GM12878 (cell line): ENCODE data around the gene BCAS3. TPM values are rescaled to one million over a fixed set of nuclear protein-coding genes. Genes with fewer than 3 reads are reported as not detected.

Source experiments
- ATAC-seq: fragments of 200-7000 bp; cut with Tn5 transposase; 3 replicates; pipeline ENCODE4 v1.9.1; 2020; ENCODE audit warnings: mild to moderate bottlenecking, moderate library complexity
- BruUV-seq: library from RNA; stranded (reverse); fragments of 400-500 nt; replicated peaks from 2 replicates; lab custom pipeline; 2021; lab: Mats Ljungman, UMichigan
- CTCF ChIA-PET: fragments of 300-600 bp; sonication (Branson Sonifier 250); formaldehyde crosslinking; extraction: SDS; loops from one replicate; lab custom pipeline; 2021; ENCODE audit warnings: inconsistent platforms; lab: Yijun Ruan, JAX
- POLR2A ChIA-PET: fragments of 350-600 bp; formaldehyde crosslinking; extraction: SDS; loops from one replicate; lab custom pipeline; 2021; ENCODE audit warnings: inconsistent platforms; lab: Charles Lee
- RAD21 ChIA-PET: fragments of 300-600 bp; sonication (Branson Sonifier 250); formaldehyde crosslinking; loops from one replicate; lab custom pipeline; 2023; ENCODE audit warnings: antibody characterized with exemption; ENCODE audit not compliant: unreplicated experiment; lab: Charles Lee
- SMC1A ChIA-PET: fragments of 300-600 bp; sonication (Branson Sonifier 250); formaldehyde crosslinking; loops from one replicate; lab custom pipeline; 2023; ENCODE audit not compliant: unreplicated experiment, uncharacterized antibody; lab: Charles Lee
- DNase-seq: peaks from one replicate; pipeline ENCODE4 v3.0.0-alpha.2; 2011; ENCODE audit warnings: low read depth, low spot score
- FAIRE-seq: peaks from 3 replicates; lab custom pipeline; 2011; peaks lifted over from hg19 to GRCh38; lab: Jason Lieb, UNC
- H2AFZ ChIP-seq: 2 replicates; pipeline ENCODE4 v1.6.0; 2011; ENCODE audit warnings: low read depth, low read length, control low read depth; ENCODE audit not compliant: control insufficient read depth
- H3K27ac ChIP-seq: 2 replicates; pipeline ENCODE4 v1.5.1; 2011; ENCODE audit warnings: control low read depth; ENCODE audit not compliant: control insufficient read depth, insufficient read depth
- H3K27me3 ChIP-seq, 2 experiments: replicated peaks in 1 of 2; 2 replicates each; pipeline versions ENCODE4 v1.6.0 to v1.6.1; 2011; ENCODE audit warnings: low read length in 1 of 2; ENCODE audit not compliant: control insufficient read depth in 2 of 2, insufficient read depth in 2 of 2
- H3K36me3 ChIP-seq, 2 experiments: 2 replicates each; pipeline ENCODE4 v1.5.1; 2011; ENCODE audit warnings: low read length in 1 of 2; ENCODE audit not compliant: control insufficient read depth in 2 of 2, insufficient read depth in 2 of 2
- H3K4me1 ChIP-seq: 2 replicates; pipeline ENCODE4 v1.6.1; 2011; ENCODE audit warnings: mild to moderate bottlenecking, low read length, moderate library complexity, mixed read lengths; ENCODE audit not compliant: control insufficient read depth, insufficient read depth
- H3K4me2 ChIP-seq: 2 replicates; pipeline ENCODE4 v1.6.0; 2011; ENCODE audit warnings: control low read depth; ENCODE audit not compliant: control insufficient read depth, insufficient read depth
- H3K4me3 ChIP-seq: fragments of 200-600 bp; sonication (generic); 2 replicates; pipeline ENCODE4 v1.5.1; 2016
- H3K79me2 ChIP-seq: 2 replicates; pipeline ENCODE4 v1.6.0; 2011; ENCODE audit warnings: low read length; ENCODE audit not compliant: control insufficient read depth, insufficient read depth
- H3K9ac ChIP-seq: 2 replicates; pipeline ENCODE4 v1.8.0; 2011; ENCODE audit warnings: low read length, control low read depth, mixed read lengths; ENCODE audit not compliant: control insufficient read depth, insufficient read depth
- H3K9me3 ChIP-seq: replicated peaks from 3 replicates; pipeline ENCODE4 v1.5.1; 2011; ENCODE audit warnings: mild to moderate bottlenecking, low read length; ENCODE audit not compliant: control insufficient read depth, insufficient read depth
- H4K20me1 ChIP-seq: 2 replicates; pipeline ENCODE4 v1.6.0; 2011; ENCODE audit not compliant: control insufficient read depth, insufficient read depth
- ETV6 ChIP-seq, 2 experiments: fragments of 450-650 bp in 1 of 2; IDR thresholded peaks in 1 of 2; conservative IDR thresholded peaks in 1 of 2; 2 replicates each; pipeline ENCODE4 v1.6.1; 2014; ENCODE audit warnings: antibody characterized with exemption in 1 of 2, borderline replicate concordance in 1 of 2, low read depth in 1 of 2, mild to moderate bottlenecking in 1 of 2, moderate library complexity in 1 of 2
- HCFC1 ChIP-seq: fragments of 150-350 bp; IDR thresholded peaks from 2 replicates; pipeline ENCODE4 v1.6.1; 2014; ENCODE audit warnings: low read length
- RCOR1 ChIP-seq: conservative IDR thresholded peaks from 2 replicates; pipeline ENCODE4 v1.6.1; 2012; ENCODE audit warnings: low read depth, low read length, improper control_type of control experiment
- WGBS: methylation state at CpG from one replicate; pipeline ENCODE4 v1.1.6; 2016; ENCODE audit warnings: low lambda C conversion rate; ENCODE audit not compliant: insufficient replicate concordance, insufficient coverage; ENCODE audit errors: missing lambda C conversion rate; 5-methylcytosine and 5-hydroxymethylcytosine counted together
- in situ Hi-C: fragments of 300-500 bp; cut with MboI; formaldehyde crosslinking; loops from 9 replicates; pipeline ENCODE4 v1.14.3; 2018; ENCODE audit warnings: mixed read lengths
- intact Hi-C: fragments of 100-400 bp; cut with micrococcal nuclease; formaldehyde crosslinking; loops from one replicate; pipeline ENCODE4 v1.14.2; 2022; ENCODE audit not compliant: unreplicated experiment
- polyA plus RNA-seq, 11 experiments: library from polyadenylated mRNA; depleted of rRNA in 4 of 11; unstranded in 6 of 11; stranded (reverse) in 5 of 11; fragments of >200 nt; fragmentation: Nextera tagmentation in 4 of 11; fragmentation: Illumina TruSeq in 1 of 11; extraction: Ambion mirVana in 4 of 11; extraction: Trizol in 1 of 11; gene quantifications; 1 replicate in 1 of 11; 2 replicates in 10 of 11; pipeline versions ENCODE4 v1.2.1 to v1.2.3, GENCODE V29; 2011 to 2016; ENCODE audit warnings: inconsistent platforms in 2 of 11, missing spikeins in 2 of 11, low read depth in 1 of 11
- total RNA-seq, 4 experiments: library from RNA; depleted of rRNA in 3 of 4; stranded (reverse); fragments of >200 nt in 3 of 4; fragmentation: Illumina TruSeq in 1 of 4; extraction: Trizol in 1 of 4; gene quantifications; 2 replicates each; pipeline versions ENCODE4 v1.2.1 to v1.2.3, GENCODE V29; 2013 to 2021

BCAS3 gene
- total and polyA plus RNA-seq, 10 of the 15 experiments (the other 5 are each of a cell fraction or from before 2014, with no cell fraction given), result 2.1 to 11.0 (median 6.6) TPM

DNA sequence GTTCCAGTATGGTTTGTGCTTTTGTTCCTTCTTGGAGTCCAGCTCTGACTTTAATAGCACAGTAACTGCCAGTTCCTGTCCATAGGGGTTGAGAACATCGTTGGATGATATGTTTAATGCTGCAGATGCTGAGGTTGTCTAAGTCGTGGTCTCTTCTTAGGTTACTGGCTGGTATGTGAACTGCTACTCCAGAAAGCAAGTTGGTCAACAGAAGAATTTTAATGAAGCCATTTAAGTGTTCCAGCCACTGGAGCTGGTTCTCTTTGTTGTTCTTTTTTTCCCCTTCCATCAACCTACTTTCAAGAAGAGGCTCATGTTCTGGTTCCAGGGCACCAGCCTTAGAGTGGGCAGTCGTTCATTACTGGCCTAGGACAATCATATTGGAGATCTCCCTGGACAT is 581.7 kb downstream of the BCAS3 start:
- H3K9me3 ChIP-seq, result no peaks in the 10 kb centered on the region
- H3K4me3 ChIP-seq, result no peak overlapping the region
- TF ChIP-seq RCOR1 (no peak), ETV6 (conservative IDR thresholded peaks at IDR 0.05 in 1 of 2, IDR thresholded peaks at IDR 0.05 in 1 of 2; ENCODE audit: borderline replicate concordance in 1 of 2, low read depth in 1 of 2) (0 out of 4 replicates have a peak, but pooled peaks of 1 of the 2 experiments have one; percentile 8)
- TF ChIP-seq, all 136 proteins: peak for 1
- H4K20me1 ChIP-seq, result no peaks in the 10 kb centered on the region
- RAD21 ChIA-PET, result no interaction called here
- BruUV-seq, result no TSS peak
- intact Hi-C loops, result no loop called here
- no peak overlapping the region for H2AFZ ChIP-seq
- FAIRE-seq (no peak), ATAC-seq (no peak), DNase-seq (no peak)
- in situ Hi-C loops, result no loop called here
- H3K79me2 ChIP-seq, result no peaks in the 10 kb centered on the region
- H3K4me2 ChIP-seq, result no peak overlapping the region
- H3K36me3 ChIP-seq, result no peaks in the 10 kb centered on the region
- H3K27ac ChIP-seq, result no peak overlapping the region
- H3K9ac ChIP-seq, result no peak overlapping the region
- peaks cover 0 to 2% of the 10 kb centered on the region in 2 experiments; a peak in 1 of 4 replicates for H3K27me3 ChIP-seq
- no peaks in the 10 kb centered on the region for H3K4me1 ChIP-seq
- SMC1A ChIA-PET, result interaction anchor here (0.7 kb wide), 1 partner anchor 32 kb away, joined by 3 read pairs; no protein-coding TSS in a partner anchor
- WGBS, result 0% methylated on average over 3 of the region's 3 CpGs
- POLR2A ChIA-PET, result no interaction called here
- CTCF ChIA-PET, result interaction anchor here (0.9 kb wide), 1 partner anchor 13 kb away, joined by 4 read pairs; no protein-coding TSS in a partner anchor

DNA sequence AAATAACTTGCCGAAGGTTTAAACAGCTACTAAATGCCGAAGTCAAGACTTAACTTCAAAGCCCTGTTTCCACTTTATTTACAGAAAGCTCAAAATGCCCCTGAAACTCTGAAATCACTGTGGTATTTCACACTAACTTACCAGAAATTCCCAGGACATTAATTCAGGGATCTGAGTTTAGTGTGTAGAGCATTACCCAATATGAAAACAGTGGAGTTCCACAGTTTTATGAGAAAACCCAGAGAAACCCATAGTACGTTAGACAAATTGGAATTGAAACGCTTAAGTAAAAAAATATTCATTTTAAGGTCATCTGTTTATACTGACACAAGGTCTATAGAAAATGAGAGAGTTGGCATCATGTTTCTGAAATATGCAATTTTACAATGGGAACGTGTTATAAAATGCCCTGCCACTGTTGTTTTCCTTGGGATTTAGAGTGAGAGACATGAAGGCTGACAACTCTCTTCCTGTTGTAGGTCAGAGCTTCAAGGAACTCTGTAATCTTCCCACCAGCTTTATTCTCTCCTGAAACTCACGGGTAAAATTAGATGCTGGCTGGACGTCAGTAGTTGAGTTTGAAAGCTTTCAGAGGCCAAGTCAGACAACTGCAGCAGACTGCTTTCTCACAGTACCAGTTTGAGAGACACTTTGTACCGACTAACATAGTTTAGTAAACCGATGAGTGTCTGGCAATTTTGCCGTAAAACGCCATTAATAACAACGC is 582.6 kb downstream of the BCAS3 start:
- in situ Hi-C loops (no loop called here), intact Hi-C loops (no loop called here)
- POLR2A ChIA-PET, result no interaction called here
- 0 out of 4 replicates have a peak, but pooled peaks cover 0 to 2% of the 10 kb centered on the region in 2 experiments for H3K27me3 ChIP-seq
- RAD21 ChIA-PET, result no interaction called here
- H3K79me2 ChIP-seq, result no peaks in the 10 kb centered on the region
- no peak overlapping the region for H3K4me3 ChIP-seq
- no peak for ATAC-seq
- no peaks in the 10 kb centered on the region for H3K4me1 ChIP-seq
- DNase-seq, result no peak
- CTCF ChIA-PET, result interaction anchor here (0.9 kb wide), 1 partner anchor 14 kb away, joined by 4 read pairs; no protein-coding TSS in a partner anchor
- H3K27ac ChIP-seq, result no peak overlapping the region
- no peaks in the 10 kb centered on the region for H4K20me1 ChIP-seq
- BruUV-seq, result no TSS peak
- FAIRE-seq, result no peak
- TF ChIP-seq ETV6 (conservative IDR thresholded peaks at IDR 0.05 in 1 of 2, IDR thresholded peaks at IDR 0.05 in 1 of 2; ENCODE audit: borderline replicate concordance in 1 of 2, low read depth in 1 of 2), result peak in 1 of 2 experiments; percentile 60; a peak in 2 of 4 replicates
- TF ChIP-seq HCFC1, result no peak
- no peaks in the 10 kb centered on the region for H3K9me3 ChIP-seq
- SMC1A ChIA-PET, result interaction anchor here (1.0 to 1.6 kb wide), 2 partner anchors 15 to 16 kb away, joined by 3 to 5 read pairs; no protein-coding TSS in a partner anchor
- H3K36me3 ChIP-seq, result no peaks in the 10 kb centered on the region
- no peak overlapping the region for H2AFZ ChIP-seq
- H3K4me2 ChIP-seq, result no peak overlapping the region
- H3K9ac ChIP-seq, result no peak overlapping the region
- WGBS, result 45% methylated on average over 12 of the region's 12 CpGs
